Measurements from ENCODE around the gene EMC8.

EMC8 gene

DNA sequence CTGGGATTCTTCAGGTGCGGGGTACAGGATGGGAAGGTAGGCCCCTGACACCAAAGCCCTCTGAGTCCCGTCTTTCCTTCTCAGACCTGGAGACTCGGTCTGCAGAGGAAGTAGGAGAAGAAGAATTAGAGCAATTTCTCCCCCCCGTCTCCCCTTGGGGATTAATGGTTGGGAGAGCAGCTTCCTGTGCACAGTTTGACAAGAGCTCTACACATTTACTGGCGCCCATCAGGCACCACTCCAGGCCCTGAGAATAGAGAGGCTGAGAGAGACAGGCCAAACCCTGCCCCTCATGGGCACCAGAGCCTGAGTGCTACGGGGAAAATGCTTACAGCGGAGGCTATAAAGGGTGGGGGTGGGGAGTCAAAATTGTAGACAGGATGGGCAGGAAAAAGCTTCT is 44.9 kb downstream of the EMC8 start:
- no peak for DNase-seq (ENCODE audit: low spot score)

DNA sequence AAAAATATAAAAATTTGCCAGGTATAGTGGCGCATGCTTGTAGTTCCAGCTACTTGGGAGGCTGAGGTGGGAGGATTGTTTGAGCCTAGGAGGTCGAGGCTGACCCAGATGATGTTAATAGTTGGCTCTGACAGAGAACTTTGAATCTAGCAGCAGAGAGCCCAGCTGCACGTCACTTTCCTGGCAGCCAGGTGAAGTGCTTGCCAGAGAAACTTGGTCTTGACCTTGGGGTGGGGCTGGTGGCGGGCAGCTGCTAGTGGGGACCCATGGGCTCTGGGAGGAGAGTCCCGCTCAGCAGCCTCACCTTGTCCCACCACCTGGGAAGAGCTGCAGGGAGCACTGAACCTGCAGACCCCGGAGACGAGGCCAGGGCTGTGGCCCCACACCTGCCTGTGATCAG is 45.4 kb downstream of the EMC8 start:
- DNase-seq (ENCODE audit: low spot score), result no peak

DNA sequence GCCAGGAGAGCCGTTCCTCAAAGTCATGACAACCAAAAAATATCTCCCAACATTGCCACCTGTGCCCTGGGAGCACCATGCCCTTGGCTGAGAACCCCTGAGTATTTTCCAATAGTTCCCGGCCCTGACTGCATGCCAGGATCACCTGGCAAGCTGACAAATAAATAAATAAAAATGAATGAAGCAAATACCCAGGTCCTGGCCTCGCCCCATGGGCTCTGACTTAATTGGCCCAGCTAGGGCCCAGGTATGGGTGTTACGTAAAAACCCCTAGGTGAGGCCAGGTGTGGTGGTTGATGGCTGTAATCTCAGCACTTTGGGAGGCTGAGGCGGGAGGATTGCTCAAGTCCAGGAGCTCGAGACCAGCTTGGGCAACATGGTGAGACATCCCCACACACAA is 45.8 kb downstream of the EMC8 start:
- no peak for DNase-seq (ENCODE audit: low spot score)

DNA sequence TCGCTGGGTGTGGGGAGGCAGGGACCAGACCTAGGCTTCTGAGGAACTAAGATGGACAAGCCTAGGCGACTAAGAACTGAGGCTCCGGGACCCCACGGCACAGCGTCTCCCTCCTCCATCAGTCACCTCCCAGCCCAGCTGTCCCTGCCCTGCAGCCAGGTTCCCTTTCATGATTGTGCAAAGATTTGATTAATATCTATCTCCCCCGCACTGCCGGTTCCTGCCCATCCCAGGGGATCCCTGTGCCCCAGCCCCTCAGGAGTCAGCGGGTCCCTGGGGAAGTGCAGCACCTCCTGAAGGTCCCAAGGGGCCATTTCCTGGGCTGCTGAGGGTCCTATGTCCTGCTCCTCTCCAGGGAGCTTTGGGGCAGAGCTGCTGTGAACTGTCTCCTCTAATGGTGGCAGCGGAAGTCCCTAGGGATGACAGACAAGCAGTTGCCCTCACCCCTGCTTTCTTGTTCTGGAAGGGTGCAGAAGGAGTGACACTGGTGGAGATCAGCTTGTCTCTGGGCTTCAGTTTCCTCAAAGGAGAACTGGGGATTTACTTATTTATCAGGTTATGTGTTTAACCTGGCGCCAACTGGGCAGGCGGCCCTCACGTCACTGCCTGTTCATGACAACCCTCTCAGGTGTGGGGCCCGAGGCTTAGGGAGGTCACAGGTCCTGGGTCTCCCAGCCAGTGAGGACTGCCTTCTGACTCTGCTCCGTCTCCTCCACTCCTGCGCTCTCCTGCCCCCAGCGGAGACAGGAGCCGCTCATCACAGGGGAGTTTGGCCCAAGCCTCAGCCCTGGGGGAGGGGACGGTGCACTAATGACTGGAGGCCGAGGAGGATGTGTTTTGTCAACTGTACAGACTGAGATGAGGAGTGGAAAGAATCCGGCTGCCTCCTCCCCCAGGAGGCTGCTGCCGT is 46.6 kb downstream of the EMC8 start:
- peak; percentile 83 for DNase-seq (ENCODE audit: low spot score)

DNA sequence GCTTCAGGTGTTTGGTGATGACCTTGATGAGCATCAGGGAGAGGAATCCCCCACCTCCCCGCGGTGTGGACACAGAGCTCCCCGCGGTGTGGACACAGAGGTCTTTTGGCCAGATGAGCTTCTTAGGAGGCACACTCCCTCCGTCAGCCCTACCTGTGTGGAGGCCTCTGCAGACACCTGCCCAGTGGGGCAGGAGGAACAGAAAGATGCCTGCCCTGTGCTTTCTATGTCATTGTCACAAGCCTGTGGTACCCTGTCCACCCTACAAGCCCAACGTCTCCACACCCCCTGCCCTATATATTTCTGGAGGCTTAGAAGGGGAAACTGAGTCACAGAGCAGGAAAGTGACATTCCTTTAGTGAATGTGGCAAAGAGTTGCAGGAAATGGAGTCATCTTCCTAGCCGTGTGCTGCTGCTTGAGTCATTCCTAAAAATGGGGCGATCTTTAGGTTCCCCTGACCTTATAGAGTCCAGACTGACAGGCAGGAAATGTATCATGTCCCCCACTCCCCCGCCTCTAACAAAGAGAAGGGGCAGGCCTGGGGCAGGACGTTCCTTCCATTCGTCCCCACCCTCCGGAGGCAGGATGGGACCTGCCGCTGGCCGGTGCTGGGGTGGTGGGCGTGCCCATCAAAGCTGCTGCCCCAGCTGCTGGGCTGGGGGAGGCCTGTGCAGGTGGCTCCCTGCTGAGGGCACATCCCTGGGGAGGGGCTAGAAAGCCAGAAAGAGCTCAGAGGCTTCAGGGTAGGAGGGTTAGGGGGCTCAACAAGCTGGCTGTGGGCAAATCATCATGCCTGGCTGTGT is 47.4 kb downstream of the EMC8 start:
- no peak for DNase-seq (ENCODE audit: low spot score)

DNA sequence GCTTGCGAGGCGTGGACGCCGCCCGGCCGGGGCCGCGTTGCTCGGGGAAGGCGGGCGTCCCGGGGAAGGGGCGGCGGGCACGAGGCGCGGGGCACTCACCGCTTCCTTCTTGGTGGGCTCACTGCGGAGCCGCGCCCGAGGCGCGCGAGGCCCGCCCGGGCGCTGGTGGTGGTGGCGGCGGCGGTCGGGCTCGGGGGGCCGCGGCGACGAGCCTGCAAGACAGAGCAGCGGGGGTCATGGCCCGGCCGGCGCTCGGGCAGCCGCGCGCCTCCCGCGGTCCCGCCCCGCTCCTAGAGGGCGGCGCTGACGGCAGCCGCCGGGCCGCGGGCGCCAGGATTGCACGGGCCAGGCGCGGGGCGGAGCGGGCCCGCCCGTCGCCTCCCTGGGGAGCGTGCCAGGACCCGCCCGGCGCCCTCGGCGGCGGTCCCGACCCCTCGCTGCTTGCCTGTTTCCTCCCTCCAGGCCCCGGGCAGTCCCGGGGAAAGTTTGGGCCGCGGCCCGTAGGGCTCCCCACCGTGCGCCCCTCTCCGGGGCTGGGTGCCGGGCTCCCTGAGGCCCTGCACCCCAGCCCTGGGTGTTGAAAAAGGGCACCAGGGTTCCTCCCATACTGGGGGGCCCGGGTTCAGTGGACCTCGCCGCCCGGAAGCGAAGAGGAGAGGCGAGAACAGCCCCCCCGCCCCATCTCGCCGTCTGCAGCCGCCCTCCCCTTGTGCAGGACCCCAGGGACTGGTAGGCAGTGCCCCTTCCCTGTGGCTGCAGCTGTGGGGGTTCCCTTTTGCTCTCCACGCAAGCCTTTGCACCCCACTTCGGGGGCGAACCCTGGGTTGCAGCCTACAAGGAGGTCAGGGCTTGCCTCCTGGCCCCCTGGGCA is 48.3 kb downstream of the EMC8 start, which contains the start of gene C16orf74:
Gene C16orf74 (minus strand): TSS at position 270 of the 871 bp plus-strand sequence. CDS start 15,879 bp downstream, outside the sequence.
- DNase-seq (ENCODE audit: low spot score), result peak; percentile 80

DNA sequence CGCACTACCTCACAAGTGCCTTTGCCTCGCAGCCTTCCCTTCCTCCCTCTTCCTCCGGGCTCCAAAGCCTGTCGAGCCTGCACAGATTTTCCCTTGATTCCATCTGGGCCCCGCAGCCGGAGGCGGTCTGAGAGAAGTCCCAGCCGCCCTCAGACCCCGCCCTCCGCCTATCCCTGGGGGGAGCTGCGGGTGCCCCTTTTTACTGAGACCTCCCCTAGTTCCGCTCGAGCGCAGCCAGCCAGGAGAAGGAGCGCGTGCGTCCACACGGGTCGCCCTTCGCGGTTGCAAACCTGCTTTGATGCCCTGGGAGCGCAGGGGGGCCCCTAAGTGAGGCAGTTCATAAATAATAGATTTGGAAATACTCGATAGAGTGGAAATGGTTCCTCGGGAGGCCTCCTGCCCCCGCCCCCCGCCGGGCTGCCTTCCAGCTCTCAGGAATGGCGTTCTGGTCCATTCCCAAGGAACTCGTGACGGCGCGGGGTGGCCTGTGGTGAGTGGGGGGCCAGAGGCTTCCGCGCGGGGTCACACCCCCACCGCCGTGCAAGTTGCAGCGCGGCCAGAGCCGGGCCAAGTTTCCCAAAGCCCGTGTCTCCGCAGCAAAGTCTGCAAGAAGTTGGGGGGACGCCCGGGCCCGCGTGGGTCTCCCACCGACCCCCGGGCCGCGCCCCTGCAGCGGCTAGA is 49.1 kb downstream of the EMC8 start:
- DNase-seq (ENCODE audit: low spot score), result peak; percentile 81

DNA sequence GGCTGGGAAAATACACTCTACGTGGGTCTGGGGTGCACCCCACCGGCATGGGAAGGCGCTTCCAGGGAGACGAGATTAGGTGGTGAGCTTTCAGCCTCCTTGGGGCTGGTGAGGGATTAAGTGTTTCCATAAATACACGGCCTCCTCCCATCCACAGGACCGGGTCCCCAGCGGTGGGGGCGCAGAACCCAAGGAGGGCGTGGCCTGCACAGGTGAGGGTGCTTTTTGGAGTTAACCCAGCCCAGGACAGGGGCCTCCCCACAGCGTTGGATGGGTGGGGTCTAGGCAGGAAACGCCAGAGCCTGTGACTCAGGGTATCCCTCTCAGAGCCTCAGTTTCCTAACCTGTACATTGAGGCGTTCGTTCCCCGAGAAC is 49.6 kb downstream of the EMC8 start:
- DNase-seq (ENCODE audit: low spot score), result no peak

DNA sequence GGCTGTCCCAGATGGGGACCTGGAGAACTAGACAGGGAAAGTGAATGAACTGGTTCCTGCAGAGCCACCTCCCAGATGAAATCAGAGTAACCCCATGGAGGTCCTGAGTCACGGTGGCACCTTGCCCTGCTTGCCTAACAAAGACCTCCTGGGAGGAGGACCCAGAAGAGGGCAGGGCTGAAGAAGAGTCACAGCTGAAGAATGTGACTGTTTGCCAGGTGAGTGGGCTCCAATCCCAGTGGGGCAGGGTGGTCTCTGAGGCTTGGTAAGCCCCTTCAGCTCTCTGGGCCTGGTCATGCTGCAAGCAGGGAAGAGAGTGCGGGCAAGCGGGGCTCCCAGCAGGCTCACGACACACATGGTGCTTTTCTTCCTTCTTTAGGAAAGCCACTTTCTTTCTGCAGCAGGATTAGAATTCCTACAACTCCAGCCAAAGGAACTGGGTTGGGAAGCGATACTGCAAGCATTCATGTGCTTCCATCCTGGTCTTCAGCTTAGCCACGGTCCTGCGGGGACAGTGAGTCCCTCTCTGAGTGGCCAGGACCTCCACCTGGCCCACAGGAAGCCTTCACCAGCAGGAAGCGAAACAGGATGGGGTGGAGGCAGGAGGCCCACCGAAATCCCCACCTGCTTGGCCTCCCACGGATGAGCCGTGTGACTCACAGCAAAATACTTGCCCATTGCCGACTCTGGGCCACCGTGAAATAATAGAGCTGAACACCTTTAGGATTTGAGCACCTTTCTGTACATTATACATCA is 52.7 kb downstream of the EMC8 start:
- DNase-seq (ENCODE audit: low spot score), result no peak

DNA sequence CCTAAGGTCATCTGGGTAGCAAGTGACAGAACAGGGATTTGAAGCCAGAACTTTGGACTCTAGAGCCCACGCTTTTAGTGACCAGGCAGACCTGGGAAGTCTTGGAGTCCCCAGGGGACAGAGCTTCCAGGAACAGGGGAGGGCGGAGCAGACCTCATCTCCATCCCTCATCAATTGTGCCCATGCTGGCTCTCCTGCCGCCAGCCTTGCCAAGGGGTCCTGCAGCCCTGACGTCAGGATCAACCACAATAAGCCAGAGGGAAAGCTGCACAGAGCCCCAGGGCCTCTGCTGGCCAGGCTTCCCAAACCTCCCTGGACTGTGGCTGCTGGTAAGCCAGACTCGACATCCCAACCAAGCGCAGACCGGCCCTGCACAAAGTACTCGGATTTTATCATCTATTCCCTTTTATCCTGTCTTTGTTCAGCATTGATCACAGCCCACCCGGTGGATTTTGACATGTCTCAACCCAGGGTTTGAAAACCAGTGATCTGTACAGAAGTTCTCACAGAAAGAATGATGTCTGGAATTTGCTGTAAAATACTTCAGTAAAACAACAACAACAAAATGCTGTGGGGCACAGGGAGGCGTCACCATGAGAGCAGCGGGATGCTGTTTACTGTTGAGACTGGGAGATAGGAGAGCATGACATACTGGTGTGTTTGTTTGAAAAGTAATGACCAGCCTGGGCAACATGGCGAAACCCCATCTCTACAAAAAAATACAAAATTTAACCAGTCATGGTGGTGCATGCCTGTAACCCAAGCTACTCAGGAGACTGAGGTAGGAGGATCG is 60.2 kb downstream of the EMC8 start:
- DNase-seq (ENCODE audit: low spot score), result no peak

DNA sequence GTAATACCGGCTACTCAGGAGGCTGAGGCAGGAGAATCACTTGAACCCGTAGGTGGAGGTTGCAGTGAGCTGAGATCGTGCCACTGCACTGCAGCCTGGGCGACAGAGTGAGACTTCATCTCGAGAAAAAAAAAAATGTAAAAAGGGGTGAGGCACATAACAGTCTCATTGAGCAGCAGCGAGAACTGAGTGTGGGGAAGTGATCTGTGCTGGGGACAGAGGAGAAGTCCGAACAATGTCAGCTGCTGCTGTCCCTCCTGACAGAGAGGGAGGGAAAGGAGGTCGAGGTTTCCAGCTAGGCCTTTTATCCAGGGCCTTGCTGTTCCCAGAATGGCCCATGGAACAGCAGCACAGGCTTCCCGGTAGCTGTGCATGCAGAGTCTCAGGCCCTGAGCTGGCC is 62.4 kb downstream of the EMC8 start:
- DNase-seq (ENCODE audit: low spot score), result no peak

DNA sequence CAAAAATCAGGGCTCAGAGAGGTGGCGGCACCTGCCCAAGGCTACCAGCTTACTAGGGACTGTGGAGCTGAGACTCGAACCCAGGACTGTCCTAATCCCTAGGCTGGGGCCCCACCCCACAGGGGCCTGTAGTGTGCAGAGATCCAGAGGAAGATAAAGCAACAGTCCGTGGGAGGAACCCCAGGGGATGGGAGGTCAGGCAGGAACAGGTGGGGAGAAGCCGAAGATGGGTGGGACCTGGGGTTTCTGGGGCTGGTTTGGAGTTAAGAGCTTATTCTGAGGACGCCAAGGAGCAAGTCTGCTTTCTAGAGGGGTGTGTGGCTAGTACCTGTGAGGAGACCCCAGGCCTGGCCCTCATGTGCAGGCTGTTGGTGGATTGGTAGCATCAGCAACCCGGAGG is 63.4 kb downstream of the EMC8 start:
- DNase-seq (ENCODE audit: low spot score), result no peak

DNA sequence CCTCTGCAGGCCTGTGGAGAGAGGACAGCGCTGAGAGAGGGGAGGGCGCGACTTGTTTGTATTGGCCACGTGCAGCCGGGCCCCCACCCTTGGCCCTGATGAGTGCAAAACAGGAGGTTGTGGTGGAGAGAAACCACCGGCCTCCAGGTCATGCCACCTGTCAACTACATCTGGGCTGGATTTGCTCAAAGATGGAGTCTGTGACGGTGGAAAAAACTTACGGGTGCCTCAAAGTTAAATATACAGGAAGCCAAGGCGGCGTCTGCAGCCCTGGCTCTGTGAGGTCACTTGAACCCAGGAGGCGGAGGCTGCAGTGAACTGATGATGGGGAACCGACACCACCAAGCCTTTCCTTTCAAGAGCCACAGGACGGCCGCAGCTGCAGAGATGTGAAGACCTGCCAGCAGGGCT is 64.1 kb downstream of the EMC8 start:
- no peak for DNase-seq (ENCODE audit: low spot score)

DNA sequence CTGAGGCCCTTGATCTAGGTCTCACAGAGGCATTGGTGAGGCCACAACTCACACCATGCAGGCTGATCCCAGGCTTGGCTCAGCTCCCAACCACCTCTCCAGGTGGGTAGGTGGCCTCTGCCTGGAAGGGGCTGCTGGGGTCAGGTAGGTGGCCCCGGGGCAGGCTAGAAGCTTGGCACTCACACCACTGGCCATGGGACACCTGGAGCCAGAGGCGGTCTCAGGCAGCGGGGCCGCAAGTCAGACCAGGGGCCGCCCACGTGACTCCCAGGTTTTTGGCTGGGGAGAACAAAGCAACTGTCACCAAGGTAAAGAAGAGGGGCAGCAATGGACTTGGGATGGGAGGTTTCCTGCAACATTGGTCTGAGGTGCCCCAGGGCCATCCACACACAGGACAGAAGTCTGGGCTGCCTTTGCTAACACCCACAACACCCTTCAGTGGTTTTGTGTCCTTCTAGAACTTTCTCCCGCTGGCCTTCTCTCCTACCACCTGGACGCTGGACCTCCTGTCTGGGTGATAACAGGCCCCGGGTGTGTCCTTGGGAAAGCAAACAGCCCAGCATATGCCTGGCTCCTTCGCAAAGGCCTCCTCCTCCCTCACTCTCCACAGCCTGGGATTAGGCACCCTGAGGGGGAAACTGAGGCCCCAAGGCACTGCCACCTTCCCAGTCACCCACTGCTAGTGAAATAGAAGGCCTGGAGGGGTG is 64.9 kb downstream of the EMC8 start:
- DNase-seq (ENCODE audit: low spot score), result no peak

DNA sequence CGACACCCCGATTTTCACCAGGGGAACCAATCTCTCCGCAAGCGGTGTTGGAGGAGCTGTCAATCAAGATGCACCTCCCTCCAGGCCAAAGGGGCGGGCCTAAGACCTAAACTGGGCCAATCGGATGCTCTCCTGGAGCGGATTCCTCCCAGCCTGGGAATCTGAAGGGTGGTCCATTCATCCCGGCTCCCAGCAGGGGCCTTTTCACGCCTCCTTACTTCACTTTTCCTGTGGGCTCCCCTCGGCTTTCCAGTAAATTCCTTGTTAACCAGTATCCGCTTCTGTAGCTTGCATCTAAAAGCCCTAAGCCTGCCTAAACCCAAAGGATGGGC is 65.5 kb downstream of the EMC8 start:
- peak; percentile 47 for DNase-seq (ENCODE audit: low spot score)

DNA sequence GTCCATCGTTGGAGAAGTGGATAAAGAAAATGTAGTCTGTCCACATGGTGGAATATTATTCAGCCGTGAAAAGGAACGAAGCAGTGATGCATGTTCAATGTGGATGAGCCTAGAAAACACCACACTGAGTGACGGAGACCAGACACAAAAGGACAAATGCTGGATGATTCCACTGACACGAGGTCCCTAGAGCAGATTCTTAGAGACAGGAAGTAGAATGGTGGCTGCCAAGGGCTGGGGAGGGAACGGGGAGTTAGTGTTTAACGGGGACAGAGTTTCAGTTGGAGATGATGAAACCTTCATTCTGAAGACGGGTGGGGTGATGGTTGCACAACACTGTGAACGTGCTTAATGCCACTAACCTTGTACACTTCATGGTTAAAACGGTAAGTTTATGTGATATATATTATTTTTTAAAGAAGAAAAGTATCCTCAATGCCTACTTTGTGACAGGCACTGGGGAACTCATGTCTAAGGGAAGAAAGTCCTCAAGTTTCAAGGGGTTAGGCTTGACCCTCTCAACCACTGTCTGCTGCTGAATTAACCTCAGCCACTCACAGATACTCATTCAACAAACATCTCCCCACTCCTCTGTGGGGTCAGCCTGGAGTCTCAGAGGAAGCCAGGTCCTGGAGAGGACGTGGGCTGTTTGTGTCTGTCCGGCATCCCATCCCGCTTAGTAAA is 66.0 kb downstream of the EMC8 start:
- DNase-seq (ENCODE audit: low spot score), result no peak

DNA sequence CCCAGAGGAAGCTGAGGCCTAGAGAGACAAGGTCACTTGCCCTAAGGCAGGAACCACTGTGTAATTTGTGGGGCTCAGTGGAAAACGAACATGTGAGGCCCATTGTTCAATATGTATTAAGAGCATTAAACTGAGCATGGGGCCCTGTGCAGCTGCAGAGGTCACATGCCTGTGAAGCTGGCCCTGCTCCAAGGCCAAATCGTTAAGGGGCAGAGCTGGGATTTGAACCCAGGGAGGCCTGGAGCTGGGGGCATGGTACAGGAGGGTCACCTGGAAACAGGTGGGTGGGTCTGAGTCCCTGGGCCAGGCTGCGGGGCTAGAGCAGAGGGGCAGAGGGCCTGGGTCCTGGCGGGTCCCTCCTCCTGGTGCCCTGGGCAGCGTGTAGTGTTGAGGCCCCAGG is 68.2 kb downstream of the EMC8 start:
- no peak for DNase-seq (ENCODE audit: low spot score)

DNA sequence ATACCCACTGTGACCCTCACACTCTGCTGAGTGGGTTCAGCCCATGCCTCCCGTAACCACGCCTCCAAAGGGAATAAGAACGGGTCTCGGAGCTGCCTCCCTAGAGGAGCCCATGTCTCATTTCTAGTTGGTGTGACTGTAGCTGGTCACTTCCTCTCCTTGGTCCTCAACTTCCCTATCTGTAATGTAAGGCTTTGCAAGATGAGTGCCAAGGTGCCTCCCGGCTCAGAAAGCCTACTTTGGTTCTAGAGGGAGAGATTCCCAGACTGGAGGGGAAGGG is 69.2 kb downstream of the EMC8 start:
- no peak for DNase-seq (ENCODE audit: low spot score)

Data from hepatic stellate cell (primary cell).